ENCODE measurements around the gene NAMPT. TPM values are rescaled to one million over a fixed set of nuclear protein-coding genes. Genes with fewer than 3 reads are reported as not detected.

Gene NAMPT
- total RNA-seq, 2 donors from 2014 or later, result 88.6 to 273 TPM

DNA sequence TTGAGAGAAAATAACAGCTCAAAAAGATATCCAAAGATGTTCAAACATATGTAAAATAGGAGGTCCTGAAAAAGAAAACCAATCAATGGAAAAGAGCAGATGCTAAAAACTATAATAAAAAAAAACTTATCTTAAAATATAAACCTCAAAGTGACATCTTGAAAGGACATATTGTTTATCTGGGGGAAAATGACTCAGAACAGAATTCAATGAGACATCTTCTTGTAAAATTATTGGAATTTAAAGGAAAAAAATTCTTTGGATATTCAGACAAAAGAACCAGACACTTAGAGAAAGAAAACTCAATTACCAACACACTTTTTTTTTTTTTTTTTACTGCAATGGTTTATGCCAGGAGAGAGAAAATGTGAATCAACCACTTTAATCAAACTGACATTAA is 58.9 kb downstream of the NAMPT start:
- intact Hi-C loops (cut with DNase I), result no loop called here
- H3K27me3 ChIP-seq, result no peaks in the 10 kb centered on the region
- DNase-seq, result no peak
- no peaks in the 10 kb centered on the region for H3K4me1 ChIP-seq
- H3K36me3 ChIP-seq, result no peaks in the 10 kb centered on the region
- no peaks in the 10 kb centered on the region for H3K9me3 ChIP-seq
- H3K4me3 ChIP-seq, result no peak overlapping the region
- H3K9ac ChIP-seq (ENCODE audit: low read depth in 2 of 2, low read length in 2 of 2), result no peak overlapping the region
- H3K27ac ChIP-seq, result no peak overlapping the region
- TF ChIP-seq, protein P1, sequence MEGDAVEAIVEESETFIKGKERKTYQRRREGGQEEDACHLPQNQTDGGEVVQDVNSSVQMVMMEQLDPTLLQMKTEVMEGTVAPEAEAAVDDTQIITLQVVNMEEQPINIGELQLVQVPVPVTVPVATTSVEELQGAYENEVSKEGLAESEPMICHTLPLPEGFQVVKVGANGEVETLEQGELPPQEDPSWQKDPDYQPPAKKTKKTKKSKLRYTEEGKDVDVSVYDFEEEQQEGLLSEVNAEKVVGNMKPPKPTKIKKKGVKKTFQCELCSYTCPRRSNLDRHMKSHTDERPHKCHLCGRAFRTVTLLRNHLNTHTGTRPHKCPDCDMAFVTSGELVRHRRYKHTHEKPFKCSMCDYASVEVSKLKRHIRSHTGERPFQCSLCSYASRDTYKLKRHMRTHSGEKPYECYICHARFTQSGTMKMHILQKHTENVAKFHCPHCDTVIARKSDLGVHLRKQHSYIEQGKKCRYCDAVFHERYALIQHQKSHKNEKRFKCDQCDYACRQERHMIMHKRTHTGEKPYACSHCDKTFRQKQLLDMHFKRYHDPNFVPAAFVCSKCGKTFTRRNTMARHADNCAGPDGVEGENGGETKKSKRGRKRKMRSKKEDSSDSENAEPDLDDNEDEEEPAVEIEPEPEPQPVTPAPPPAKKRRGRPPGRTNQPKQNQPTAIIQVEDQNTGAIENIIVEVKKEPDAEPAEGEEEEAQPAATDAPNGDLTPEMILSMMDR (IDR thresholded peaks at IDR 0.05), result no peak

DNA sequence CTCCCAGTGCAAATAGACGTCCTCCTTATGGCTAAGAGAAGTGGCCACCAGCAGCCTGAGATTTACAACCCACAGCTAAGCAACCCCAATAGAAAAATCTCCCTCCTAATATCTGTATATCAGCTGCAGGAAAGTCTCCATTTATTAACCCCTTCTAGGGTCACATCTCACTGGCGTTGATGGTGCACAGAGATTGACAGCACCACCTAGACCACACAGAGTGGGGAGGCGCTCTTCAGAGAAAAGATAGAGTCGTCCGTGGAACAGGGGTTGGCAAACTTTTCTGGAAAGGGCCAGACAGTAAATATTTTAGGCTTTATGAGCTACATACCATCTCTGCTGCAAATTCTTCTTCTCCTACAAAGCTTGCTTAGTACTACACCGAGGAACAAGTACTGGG is 60.0 kb downstream of the NAMPT start:
- H3K9me3 ChIP-seq, result no peaks in the 10 kb centered on the region
- H3K27ac ChIP-seq, result no peak overlapping the region

DNA sequence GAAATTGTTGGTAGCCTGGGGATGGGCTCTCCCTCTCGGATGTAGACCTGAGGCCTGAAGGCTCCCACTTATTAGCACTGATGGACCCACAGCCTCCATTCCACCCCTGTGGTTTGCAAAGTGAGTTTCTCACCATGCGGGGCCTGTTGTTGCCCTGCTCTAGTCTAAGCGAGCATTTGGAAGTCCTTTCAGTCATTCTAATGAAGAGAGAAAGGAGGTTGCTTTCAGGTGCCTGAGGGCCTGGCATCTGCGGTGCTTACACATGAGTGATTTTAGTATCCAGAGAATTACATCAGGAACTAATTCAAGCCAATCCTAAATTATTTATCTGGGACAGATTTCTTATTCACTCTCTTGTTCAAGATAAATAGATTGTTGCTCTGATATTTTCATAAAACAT is 61.6 kb downstream of the NAMPT start:
- Histone ChIP-seq H3K27me3 (no peaks in the 10 kb centered on the region), H3K36me3 (no peaks in the 10 kb centered on the region), H3K4me3 (no peak overlapping the region), H3K9ac (ENCODE audit: low read depth in 2 of 2, low read length in 2 of 2) (no peak overlapping the region), H3K9me3 (no peaks in the 10 kb centered on the region), H3K27ac (no peak overlapping the region), H3K4me1 (no peaks in the 10 kb centered on the region)
- intact Hi-C loops (cut with DNase I), result no loop called here
- DNase-seq, result no peak
- TF ChIP-seq, protein P1 (IDR thresholded peaks at IDR 0.05), result no peak

More for the DNA sequence above, 60.0 kb downstream of the NAMPT start:
- DNase-seq, result no peak
- no peak overlapping the region for H3K4me3 ChIP-seq
- intact Hi-C loops (cut with DNase I), result no loop called here
- TF ChIP-seq, protein P1 (IDR thresholded peaks at IDR 0.05), result no peak
- H3K9ac ChIP-seq (ENCODE audit: low read depth in 2 of 2, low read length in 2 of 2), result no peak overlapping the region
- H3K27me3 ChIP-seq, result no peaks in the 10 kb centered on the region
- no peaks in the 10 kb centered on the region for H3K36me3 ChIP-seq
- no peaks in the 10 kb centered on the region for H3K4me1 ChIP-seq

DNA sequence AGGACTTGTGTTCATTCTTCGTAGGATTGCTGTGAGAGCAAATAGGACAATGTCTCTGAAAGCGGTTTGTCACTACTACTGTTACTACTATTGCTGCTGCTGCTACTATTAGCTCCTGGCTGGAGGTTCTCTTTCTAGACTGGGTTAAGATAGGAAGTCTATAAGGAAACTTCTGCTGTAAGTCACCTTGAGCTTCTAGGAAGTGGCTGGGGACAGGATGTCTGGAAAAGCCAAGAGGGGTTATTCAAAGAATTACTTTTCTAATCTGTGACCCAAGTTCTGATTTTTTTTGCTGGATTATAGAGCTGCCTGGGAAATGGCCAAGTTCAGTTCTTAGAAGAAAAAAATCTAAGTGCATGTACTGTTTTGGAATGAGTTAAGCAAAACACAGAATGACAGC is 62.2 kb downstream of the NAMPT start:
- Histone ChIP-seq H3K4me3 (no peak overlapping the region), H3K27ac (no peak overlapping the region), H3K4me1 (no peaks in the 10 kb centered on the region), H3K27me3 (no peaks in the 10 kb centered on the region), H3K9ac (ENCODE audit: low read depth in 2 of 2, low read length in 2 of 2) (no peak overlapping the region), H3K36me3 (no peaks in the 10 kb centered on the region), H3K9me3 (no peaks in the 10 kb centered on the region)
- DNase-seq, result no peak
- intact Hi-C loops (cut with DNase I), result no loop called here
- TF ChIP-seq, protein P1 (IDR thresholded peaks at IDR 0.05), result no peak

DNA sequence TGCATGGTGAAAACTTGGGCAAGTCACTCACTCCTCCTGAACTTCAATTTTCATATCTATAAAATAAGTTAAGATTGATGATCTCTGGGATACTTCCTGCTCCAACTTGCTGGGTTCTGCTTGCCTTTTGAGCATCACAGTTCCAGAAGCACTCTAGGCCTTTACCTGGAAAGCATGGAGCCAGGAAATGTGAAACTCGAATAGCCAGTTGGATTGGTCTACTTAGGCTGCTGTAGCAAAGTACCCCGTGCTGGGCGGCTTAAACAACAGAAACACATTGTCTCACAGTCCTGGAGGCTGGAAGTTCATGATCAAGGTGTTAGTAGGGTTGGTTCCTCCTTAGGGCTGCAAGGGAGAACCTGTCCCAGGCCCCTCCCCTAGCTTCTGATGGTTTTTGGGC is 64.5 kb downstream of the NAMPT start:
- H3K27ac ChIP-seq, result no peak overlapping the region
- H3K27me3 ChIP-seq, result no peaks in the 10 kb centered on the region
- TF ChIP-seq, protein P1 (IDR thresholded peaks at IDR 0.05), result no peak
- no peak for DNase-seq
- no peak overlapping the region for H3K9ac ChIP-seq (ENCODE audit: low read depth in 2 of 2, low read length in 2 of 2)
- H3K4me3 ChIP-seq, result no peak overlapping the region
- no peaks in the 10 kb centered on the region for H3K4me1 ChIP-seq
- H3K36me3 ChIP-seq, result no peaks in the 10 kb centered on the region
- no peaks in the 10 kb centered on the region for H3K9me3 ChIP-seq
- intact Hi-C loops (cut with DNase I), result no loop called here

DNA sequence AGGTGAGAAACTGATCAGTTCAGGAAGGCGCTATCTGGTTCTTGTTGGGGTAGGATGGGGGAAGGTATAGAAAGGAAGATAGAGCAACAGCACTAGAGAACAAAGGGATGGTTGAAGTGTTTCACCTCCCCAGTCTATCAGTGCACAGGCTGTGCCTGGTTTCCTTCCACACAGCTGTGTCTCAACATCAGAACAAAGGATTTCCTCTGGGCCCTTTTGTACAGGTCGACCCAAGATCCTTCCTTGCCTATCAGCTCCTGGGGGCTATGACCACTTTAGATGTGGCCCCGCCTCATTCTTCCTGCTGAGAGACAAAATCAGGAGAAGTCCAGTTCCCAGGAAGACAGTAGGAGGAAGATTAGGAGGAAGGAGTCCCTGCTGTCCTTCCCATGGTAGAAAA is 65.6 kb downstream of the NAMPT start:
- Histone ChIP-seq H3K27me3 (no peaks in the 10 kb centered on the region), H3K4me3 (no peak overlapping the region), H3K27ac (no peak overlapping the region), H3K36me3 (no peaks in the 10 kb centered on the region), H3K9ac (ENCODE audit: low read depth in 2 of 2, low read length in 2 of 2) (no peak overlapping the region), H3K4me1 (no peaks in the 10 kb centered on the region), H3K9me3 (no peaks in the 10 kb centered on the region)
- intact Hi-C loops (cut with DNase I), result no loop called here
- TF ChIP-seq, protein P1 (IDR thresholded peaks at IDR 0.05), result no peak
- no peak for DNase-seq
